ENCODE data around the gene UST.

DNA sequence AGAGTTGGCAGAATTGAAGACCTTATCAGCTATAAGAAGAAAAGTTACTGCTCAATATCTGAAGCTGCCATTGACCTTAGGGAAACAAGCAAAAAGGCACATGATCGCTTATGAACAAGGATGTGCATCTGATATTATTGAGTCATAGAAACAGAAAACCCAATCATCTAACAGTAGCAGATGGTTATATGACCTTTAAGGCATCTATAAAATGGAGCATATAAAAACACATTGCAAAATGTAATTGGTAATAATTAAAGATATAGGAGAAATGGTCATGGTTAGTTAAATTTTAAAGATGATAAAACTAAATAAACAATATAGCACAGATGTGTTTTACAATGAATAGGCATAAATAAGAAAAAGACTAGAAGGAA is 310.6 kb downstream of the UST start:
- TF ChIP-seq, protein P1, sequence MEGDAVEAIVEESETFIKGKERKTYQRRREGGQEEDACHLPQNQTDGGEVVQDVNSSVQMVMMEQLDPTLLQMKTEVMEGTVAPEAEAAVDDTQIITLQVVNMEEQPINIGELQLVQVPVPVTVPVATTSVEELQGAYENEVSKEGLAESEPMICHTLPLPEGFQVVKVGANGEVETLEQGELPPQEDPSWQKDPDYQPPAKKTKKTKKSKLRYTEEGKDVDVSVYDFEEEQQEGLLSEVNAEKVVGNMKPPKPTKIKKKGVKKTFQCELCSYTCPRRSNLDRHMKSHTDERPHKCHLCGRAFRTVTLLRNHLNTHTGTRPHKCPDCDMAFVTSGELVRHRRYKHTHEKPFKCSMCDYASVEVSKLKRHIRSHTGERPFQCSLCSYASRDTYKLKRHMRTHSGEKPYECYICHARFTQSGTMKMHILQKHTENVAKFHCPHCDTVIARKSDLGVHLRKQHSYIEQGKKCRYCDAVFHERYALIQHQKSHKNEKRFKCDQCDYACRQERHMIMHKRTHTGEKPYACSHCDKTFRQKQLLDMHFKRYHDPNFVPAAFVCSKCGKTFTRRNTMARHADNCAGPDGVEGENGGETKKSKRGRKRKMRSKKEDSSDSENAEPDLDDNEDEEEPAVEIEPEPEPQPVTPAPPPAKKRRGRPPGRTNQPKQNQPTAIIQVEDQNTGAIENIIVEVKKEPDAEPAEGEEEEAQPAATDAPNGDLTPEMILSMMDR (IDR thresholded peaks at IDR 0.05; ENCODE audit: insufficient read depth, low read length, poor library complexity, severe bottlenecking), result no peak
- no peak for TF ChIP-seq EZH2phosphoT487 (conservative IDR thresholded peaks at IDR 0.05; ENCODE audit: low read length)

All from SU-DHL-6 (cell line).